Pancreas (tissue), 10 donors: ENCODE data around the gene MYPN. TPM values are rescaled to one million over a fixed set of nuclear protein-coding genes. Genes with fewer than 3 reads are reported as not detected.

ENCODE experiments used
- ATAC-seq, 4 donors: fragments of 200-7000 bp; cut with Tn5 transposase; one replicate each; pipeline versions ENCODE4 v1.8.0 to v1.9.1; 2020; ENCODE audit warnings: mild to moderate bottlenecking in 4 of 4, moderate library complexity in 4 of 4
- DNase-seq, 6 donors: peaks; one replicate each; pipeline ENCODE4 v3.0.0-alpha.2; 2020
- FAIRE-seq: peaks from 2 replicates; lab custom pipeline; 2012; peaks lifted over from hg19 to GRCh38; lab: Jason Lieb, UNC
- H3K27ac ChIP-seq, 4 donors: fragments of 200-600 bp; sonication (generic); 1 replicate in 3 of 4; 2 replicates in 1 of 4; pipeline versions ENCODE4 v1.5.0 to v1.8.0; 2020
- H3K27me3 ChIP-seq, 4 donors: fragments of 200-600 bp; one replicate each; pipeline ENCODE4 v1.8.0; 2021
- H3K36me3 ChIP-seq, 3 donors: fragments of 200-600 bp; sonication (generic) in 1 of 3; one replicate each; pipeline versions ENCODE4 v1.5.0 to v1.8.0; 2020 to 2021
- H3K4me1 ChIP-seq, 3 donors: fragments of 200-600 bp; one replicate each; pipeline ENCODE4 v1.8.0; 2021
- H3K4me3 ChIP-seq, 4 donors: fragments of 200-600 bp; sonication (generic) in 2 of 4; one replicate each; pipeline versions ENCODE4 v1.5.0 to v1.8.0; 2020 to 2021
- H3K9me3 ChIP-seq, 4 donors: fragments of 200-600 bp; one replicate each; pipeline ENCODE4 v1.8.0; 2021
- WGBS, 2 donors: extraction: QIAGEN DNeasy Blood & Tissue Kit; methylation state at CpG; one replicate each; pipeline ENCODE4 v1.1.7; 2013; 5-methylcytosine and 5-hydroxymethylcytosine counted together
- intact Hi-C, 3 donors: fragments of 100-400 bp; cut with DNase I; formaldehyde crosslinking; loops; one replicate each; pipeline versions ENCODE4 v1.11.1 to v1.14.2; 2022
- polyA plus RNA-seq, 2 donors: library from polyadenylated mRNA; stranded (reverse); fragments of 200-250 nt; gene quantifications; one replicate each; pipeline ENCODE4 v1.2.3, GENCODE V29; 2013
- total RNA-seq, 6 donors: library from RNA; stranded (reverse); fragmentation: NEBNext Ultra II Directional in 4 of 6; extraction: Animal tissue kit (Norgen Biotek cat#: 25700) in 4 of 6; gene quantifications; one replicate each; pipeline versions ENCODE4 v1.2.1 to v1.2.4, GENCODE V29; 2021 to 2023
- TF ChIP-seq, protein P1 (sequence below), 4 donors: fragments of 200-600 bp; sonication (generic) in 3 of 4; IDR thresholded peaks; one replicate each; pipeline versions ENCODE4 v1.5.0 to v1.8.0; 2021; ENCODE audit warnings: antibody characterized with exemption in 4 of 4
- donor health status: healthy with polysubstance abuse.
- donor health status: DM: no; HTN: no; CAD: no; lungs with moderate emphysema.
- donor health status: DM: no; HTN: no; CAD: no.
- donor health status: control.
- donor health status: control.
- donor health status: Bipolar disorder and iron deficiency.
- donor health status: DM: yes; HTN: yes; CAD: no.
- donor health status: DM: no; HTN: no; CAD: no.
- donor health status: DM: no; HTN: no; CAD: no.
- donor health status: DM: yes; HTN: yes; CAD: no.

Gene MYPN
- total and polyA plus RNA-seq, 8 donors, result 0.16 to 0.83 (median 0.37) TPM

DNA sequence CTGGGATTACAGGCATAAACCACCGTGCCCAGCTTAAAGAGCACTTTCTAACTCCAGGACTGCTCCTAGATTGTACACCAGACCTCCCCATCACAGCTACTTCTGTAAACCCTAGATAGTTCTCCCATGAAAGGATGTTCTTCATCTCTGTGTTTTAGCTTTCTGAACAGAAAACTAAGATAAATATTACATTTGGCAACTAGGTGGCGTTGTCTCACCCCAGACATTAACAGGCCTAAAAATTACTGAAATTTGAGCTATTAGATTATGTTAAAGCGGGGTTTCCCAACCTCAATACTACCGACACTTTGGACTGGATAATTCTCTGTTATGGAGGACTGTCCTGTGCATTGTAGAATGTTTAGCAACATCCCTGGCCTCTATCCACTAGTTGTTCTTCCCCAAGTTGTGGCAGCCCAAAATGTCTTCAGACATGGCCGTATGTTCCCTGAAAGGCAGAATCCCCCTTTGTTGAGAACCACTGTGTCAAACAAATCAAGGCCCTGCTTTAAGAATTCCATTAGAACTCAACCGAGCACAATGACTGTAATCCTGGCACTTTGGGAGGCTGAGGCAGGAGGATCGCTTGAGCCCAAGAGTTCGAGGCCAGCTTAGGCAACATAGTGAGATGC is 103.5 kb downstream of the MYPN start:
- intact Hi-C loops, result no loop called here
- Histone ChIP-seq H3K9me3 (no peaks in the 10 kb centered on the region), H3K27ac (no peak overlapping the region), H3K4me1 (no peaks in the 10 kb centered on the region), H3K36me3 (no peaks in the 10 kb centered on the region), H3K4me3 (no peak overlapping the region), H3K27me3 (no peaks in the 10 kb centered on the region)
- DNase-seq (no peak), FAIRE-seq (no peak), ATAC-seq (peak in 3 of 4 donors; percentile 60 to 66 (median 64))
- TF ChIP-seq, protein P1, sequence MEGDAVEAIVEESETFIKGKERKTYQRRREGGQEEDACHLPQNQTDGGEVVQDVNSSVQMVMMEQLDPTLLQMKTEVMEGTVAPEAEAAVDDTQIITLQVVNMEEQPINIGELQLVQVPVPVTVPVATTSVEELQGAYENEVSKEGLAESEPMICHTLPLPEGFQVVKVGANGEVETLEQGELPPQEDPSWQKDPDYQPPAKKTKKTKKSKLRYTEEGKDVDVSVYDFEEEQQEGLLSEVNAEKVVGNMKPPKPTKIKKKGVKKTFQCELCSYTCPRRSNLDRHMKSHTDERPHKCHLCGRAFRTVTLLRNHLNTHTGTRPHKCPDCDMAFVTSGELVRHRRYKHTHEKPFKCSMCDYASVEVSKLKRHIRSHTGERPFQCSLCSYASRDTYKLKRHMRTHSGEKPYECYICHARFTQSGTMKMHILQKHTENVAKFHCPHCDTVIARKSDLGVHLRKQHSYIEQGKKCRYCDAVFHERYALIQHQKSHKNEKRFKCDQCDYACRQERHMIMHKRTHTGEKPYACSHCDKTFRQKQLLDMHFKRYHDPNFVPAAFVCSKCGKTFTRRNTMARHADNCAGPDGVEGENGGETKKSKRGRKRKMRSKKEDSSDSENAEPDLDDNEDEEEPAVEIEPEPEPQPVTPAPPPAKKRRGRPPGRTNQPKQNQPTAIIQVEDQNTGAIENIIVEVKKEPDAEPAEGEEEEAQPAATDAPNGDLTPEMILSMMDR (IDR thresholded peaks at IDR 0.05), result peak; percentile 24 to 45 (median 36)
- WGBS, 2 donors, result 52 to 55% methylated on average over 8 of the region's 8 CpGs

- Histone ChIP-seq H3K9me3 (no peaks in the 10 kb centered on the region), H3K27me3 (no peaks in the 10 kb centered on the region), H3K4me3 (no peak overlapping the region), H3K36me3 (no peaks in the 10 kb centered on the region), H3K4me1 (no peaks in the 10 kb centered on the region), H3K27ac (no peak overlapping the region)
- no peak for ATAC-seq
- no peak for FAIRE-seq
- TF ChIP-seq, protein P1 (IDR thresholded peaks at IDR 0.05), result no peak
- intact Hi-C loops, result no loop called here
- WGBS, 2 donors, result 86 to 92% methylated on average over 4 of the region's 4 CpGs
- DNase-seq, result no peak
These were observed 109.5 kb downstream of the MYPN start for GRCh38 chr10:68218786-68219185.

- Histone ChIP-seq H3K4me1 (no peaks in the 10 kb centered on the region), H3K27ac (no peak overlapping the region), H3K27me3 (no peaks in the 10 kb centered on the region), H3K4me3 (no peak overlapping the region), H3K36me3 (no peaks in the 10 kb centered on the region), H3K9me3 (no peaks in the 10 kb centered on the region)
- TF ChIP-seq, protein P1 (IDR thresholded peaks at IDR 0.05), result no peak
- intact Hi-C loops, result no loop called here
- no peak for DNase-seq
- peak; percentile 78 for FAIRE-seq
- no peak for ATAC-seq
These were observed 111.9 kb downstream of the MYPN start for GRCh38 chr10:68221196-68221595.

GRCh38 chr10:68222391-68222790 is 113.1 kb downstream of the MYPN start:
- intact Hi-C loops, result no loop called here
- no peaks in the 10 kb centered on the region for H3K9me3 ChIP-seq
- WGBS, 2 donors, result 74 to 86% methylated on average over 2 of the region's 2 CpGs

More at GRCh38 chr10:68222391-68222790, 113.1 kb downstream of the MYPN start:
- ATAC-seq (no peak), DNase-seq (no peak), FAIRE-seq (no peak)
- Histone ChIP-seq H3K4me3 (no peak overlapping the region), H3K36me3 (no peaks in the 10 kb centered on the region), H3K27ac (no peak overlapping the region), H3K27me3 (no peaks in the 10 kb centered on the region), H3K4me1 (no peaks in the 10 kb centered on the region)
- TF ChIP-seq, protein P1 (IDR thresholded peaks at IDR 0.05), result no peak
